ENCODE results near the gene FARS2.

Gene FARS2

GRCh38 chr6:5512422-5512821 lies 251.1 kb downstream of the FARS2 start:
- no peak for DNase-seq

- DNase-seq: no peak
These were observed 252.1 kb downstream of the FARS2 start for GRCh38 chr6:5513408-5513807.

- DNase-seq: no peak
These were observed 253.0 kb downstream of the FARS2 start for GRCh38 chr6:5514353-5514752.

GRCh38 chr6:5515200-5515599 lies 253.9 kb downstream of the FARS2 start:
- DNase-seq: no peak

GRCh38 chr6:5516036-5516435 lies 254.7 kb downstream of the FARS2 start:
- DNase-seq: no peak

- DNase-seq: peak; percentile 6 to 38
These were observed 256.5 kb downstream of the FARS2 start for GRCh38 chr6:5517796-5518195.

- DNase-seq: peak in 1 of 2 donors; percentile 39
These were observed 257.7 kb downstream of the FARS2 start for GRCh38 chr6:5518936-5519491.

GRCh38 chr6:5520796-5521195 lies 259.5 kb downstream of the FARS2 start:
- no peak for DNase-seq

- DNase-seq: no peak
These were observed 260.0 kb downstream of the FARS2 start for GRCh38 chr6:5521322-5521721.

GRCh38 chr6:5522147-5522546 lies 260.8 kb downstream of the FARS2 start:
- no peak for DNase-seq

GRCh38 chr6:5524110-5524509 lies 262.8 kb downstream of the FARS2 start:
- no peak for DNase-seq

GRCh38 chr6:5525209-5525608 lies 263.9 kb downstream of the FARS2 start:
- DNase-seq: no peak

GRCh38 chr6:5529015-5529414 lies 267.7 kb downstream of the FARS2 start:
- no peak for DNase-seq

- DNase-seq: no peak
These were observed 268.4 kb downstream of the FARS2 start for GRCh38 chr6:5529733-5530132.

- DNase-seq: no peak
These were observed 269.8 kb downstream of the FARS2 start for GRCh38 chr6:5531161-5531560.

- no peak for DNase-seq
These were observed 270.6 kb downstream of the FARS2 start for GRCh38 chr6:5531853-5532375.

- no peak for DNase-seq
These were observed 271.6 kb downstream of the FARS2 start for GRCh38 chr6:5532941-5533340.

GRCh38 chr6:5534643-5535042 lies 273.3 kb downstream of the FARS2 start:
- DNase-seq: no peak

GRCh38 chr6:5536644-5537043 lies 275.3 kb downstream of the FARS2 start:
- no peak for DNase-seq

GRCh38 chr6:5537132-5537531 lies 275.8 kb downstream of the FARS2 start:
- DNase-seq: no peak

- no peak for DNase-seq
These were observed 276.7 kb downstream of the FARS2 start for GRCh38 chr6:5537967-5538366.

- no peak for DNase-seq
These were observed 279.1 kb downstream of the FARS2 start for GRCh38 chr6:5540370-5540769.

GRCh38 chr6:5541025-5541424 lies 279.7 kb downstream of the FARS2 start:
- no peak for DNase-seq

GRCh38 chr6:5541751-5542432 lies 280.6 kb downstream of the FARS2 start:
- no peak for DNase-seq

- DNase-seq: no peak
These were observed 286.2 kb downstream of the FARS2 start for GRCh38 chr6:5547556-5547955.
